Measurements from ENCODE around the gene TNFRSF1B.

Gene TNFRSF1B

DNA sequence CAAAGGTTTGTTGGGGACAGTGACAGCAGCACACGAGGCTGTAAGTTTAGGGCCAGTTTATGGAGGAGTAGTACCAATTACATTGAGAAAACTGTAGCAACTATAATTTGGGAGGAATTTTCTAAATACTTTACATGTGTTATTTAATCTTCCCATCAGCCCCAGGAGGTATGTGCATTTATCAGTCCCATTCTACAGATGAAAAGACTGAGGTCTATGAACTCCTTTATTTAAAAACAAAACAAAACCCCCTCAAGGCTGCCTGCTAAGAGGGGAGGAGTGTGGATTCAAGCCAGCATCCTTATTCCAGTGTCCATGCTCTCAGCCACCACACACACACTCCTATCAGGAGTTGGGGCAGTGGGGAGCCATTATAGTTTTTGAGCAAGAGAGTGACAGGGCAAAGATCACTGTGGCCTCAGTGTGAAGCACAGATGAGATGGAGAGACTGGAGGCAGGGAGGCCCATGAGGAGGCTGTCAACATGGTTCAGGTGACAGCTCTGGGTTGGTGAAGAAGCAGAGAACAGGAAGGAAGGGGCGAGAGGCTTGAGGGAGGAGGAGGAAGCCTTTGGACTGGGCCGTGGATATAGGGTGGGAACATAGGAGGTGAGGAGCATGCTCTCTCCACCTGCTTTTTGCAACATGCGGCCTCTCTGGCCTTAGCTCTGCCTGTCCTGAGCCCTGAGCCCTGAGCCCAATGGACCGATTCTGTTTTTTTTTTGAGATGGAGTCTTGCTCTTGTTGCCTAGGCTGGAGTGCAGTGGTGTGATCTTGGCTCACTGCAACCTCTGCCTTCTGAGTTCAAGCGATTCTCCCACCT, 9.7 kb downstream of the TNFRSF1B start:
- DNase-seq (ENCODE audit: low read depth) = no peak

DNA sequence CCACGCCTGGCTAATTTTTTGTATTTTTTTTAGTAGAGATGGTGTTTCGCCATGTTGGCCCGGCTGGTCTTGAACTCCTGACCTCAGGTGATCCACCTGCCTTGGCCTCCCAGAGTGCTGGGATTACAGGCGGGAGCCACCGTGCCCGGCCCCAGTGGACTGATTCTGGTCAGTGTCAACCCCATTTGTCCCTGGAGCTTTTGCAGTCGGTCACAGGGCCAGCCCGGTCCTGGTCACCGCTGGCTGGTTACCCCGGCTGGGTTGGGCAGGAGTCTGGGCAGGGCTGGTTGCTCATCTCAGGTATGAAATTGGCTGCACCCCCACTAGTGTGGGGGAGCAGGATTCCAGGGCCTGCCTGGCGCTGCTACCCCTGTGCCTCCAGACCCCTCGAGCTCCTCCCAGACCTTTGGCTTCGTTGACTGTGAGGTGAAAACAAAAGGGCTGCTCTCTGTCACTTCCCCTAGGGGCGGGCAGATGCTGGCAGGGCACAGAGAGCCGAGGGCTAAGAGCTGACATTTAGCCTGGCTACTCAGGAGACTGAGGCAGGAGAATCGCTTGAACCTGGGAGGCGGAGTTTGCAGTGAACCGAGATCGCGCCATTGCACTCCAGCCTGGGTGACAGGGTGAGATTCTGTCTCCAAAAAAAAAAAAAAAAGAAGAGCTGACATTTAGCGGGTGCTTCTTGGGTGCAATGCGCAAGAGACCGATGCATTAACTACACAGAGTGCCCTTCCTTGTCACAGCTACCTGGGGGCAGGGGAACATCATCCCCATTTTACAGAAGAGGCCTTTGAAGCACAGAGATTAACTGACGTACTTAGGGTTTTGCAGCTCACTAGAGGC, 10.6 kb downstream of the TNFRSF1B start:
- peak; percentile 28 for DNase-seq (ENCODE audit: low read depth)

DNA sequence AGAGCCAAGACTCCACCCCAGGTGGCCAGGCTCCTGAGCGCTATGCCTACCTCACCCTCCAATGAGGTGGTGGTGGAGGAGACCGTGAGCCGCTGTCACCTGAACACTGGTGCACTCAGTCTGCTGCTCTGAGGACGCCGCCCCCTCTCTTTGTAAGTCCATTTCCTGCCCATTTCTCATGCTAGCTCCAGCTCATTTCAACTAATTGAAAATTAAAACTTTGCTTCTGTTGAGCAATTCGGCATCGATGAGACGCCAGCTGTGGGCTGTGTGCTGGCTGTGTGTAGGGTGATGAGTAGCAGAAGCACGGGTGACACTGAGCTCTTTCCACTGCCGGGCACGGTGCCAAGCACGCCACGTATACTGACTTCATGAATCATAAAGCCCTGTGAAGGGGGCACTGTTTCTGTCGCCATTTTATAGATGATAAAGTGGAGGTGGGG, 11.2 kb downstream of the TNFRSF1B start:
- DNase-seq (ENCODE audit: low read depth) = peak; percentile 91

DNA sequence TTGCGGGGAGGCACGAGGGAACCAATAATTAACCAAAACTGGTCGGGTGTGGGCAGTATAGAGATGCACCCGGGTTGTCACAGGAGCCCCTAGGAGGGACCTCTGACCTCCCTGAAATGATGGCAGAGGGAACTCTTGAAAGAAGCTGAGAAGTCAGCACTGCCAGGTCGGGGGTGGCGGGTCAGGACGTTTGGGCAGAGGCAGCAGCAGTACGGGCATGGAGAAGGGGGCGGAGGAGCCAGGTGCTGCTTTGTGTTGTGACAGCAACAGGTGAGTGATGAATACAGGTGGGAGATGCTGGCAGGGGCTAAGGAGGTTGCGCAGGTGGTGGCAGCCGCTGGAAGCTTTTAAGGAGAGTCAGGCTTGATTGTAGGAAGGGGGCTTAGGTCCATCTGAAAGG, 11.7 kb downstream of the TNFRSF1B start:
- no peak for DNase-seq (ENCODE audit: low read depth)

DNA sequence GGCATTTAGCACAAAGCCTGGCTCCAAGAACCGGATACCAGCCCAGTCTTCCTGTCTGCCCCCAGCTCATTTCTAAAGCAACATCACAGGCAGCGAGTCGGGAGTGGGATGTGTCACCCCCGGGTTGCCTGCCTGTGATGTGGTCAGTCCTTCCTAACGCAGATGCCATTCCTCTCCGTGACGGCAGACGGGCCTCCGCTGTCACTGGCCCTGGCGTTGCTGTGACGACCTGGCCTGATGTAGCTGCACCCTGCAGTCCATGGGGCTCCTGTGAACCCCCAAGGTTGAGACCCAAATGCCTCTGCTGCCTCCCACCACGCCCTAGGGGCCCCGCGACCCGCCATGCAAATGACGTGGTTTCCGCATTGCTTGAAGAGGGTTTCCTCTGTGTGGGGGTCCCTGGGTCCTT, 12.3 kb downstream of the TNFRSF1B start:
- peak; percentile 95 for DNase-seq (ENCODE audit: low read depth)

DNA sequence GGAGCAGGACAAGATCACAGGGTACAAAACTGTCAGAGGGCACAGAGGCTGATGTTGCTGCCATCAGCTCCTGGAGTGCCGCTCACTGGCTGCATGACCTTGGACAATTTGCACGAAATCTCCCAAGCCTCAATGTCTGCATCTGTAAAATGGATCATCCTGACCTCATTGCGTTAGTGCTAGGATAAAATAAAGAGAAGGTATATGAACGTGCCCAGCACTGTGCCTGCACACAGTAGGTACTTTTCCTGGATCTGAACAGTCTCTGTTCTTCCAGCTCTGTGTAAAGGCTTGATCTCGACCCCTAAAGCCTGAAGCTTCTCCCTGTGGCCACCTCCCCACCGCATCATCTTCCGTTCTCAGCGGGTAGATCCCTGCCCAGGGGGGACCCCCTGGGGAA, 12.9 kb downstream of the TNFRSF1B start:
- no peak for DNase-seq (ENCODE audit: low read depth)

DNA sequence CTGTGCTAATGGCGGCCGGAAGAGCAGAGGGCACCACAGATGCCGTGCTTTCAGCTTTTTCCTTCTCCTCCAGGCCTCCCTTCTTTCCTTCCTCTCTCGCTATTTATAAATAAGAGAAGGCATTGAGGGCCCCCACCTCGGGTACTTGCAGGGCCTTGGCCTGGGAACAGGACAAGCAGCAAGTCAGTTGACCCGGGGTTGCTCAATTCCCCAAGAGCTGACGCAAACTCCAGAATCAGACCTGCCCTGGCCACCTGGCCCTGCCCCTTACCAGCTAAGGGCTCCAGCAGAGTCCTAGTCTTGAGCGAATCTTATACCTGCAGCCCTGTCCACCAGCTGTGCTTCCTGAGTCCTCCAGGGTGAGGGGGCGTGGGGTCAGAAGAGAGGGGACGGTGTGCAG, 13.5 kb downstream of the TNFRSF1B start:
- no peak for DNase-seq (ENCODE audit: low read depth)

DNA sequence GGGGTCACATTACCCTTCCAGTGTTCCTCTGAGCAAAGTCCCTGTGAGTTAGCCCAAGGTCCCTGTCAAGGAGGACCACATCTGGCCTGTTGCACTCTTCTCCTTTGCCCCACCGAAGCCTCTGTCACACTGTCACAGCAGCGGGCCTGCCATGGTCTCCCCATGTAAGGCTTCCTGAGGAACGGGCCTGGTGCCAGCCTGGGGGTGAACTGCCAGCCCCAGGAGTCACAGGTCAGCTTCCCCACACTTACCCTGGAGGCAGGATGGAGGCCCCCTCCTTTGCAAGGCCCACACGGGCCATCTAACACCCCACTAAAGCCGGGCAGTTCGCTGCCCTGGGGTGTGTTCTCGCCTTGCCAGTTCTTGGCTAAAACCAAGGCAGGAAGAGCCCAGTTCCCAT, 14.1 kb downstream of the TNFRSF1B start:
- no peak for DNase-seq (ENCODE audit: low read depth)

DNA sequence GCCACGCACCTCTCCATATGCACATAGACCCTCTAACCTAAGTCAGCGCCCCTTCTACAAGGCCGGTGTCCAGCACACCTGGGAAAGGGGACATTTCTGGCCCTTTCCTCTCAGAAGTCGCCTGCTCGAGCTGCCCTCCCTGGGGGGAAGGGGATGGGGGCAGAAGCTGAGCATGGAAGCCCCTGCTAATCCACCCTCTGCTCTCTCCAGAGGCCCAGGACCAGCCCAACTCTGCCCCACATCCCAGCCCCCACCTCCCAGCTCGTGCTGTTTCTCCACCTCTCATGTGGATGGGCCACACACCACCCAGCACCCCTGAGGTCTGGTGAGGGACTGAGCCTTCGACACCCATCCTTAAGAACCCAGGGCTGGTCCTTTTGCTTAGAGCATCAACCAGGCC, 14.8 kb downstream of the TNFRSF1B start:
- DNase-seq (ENCODE audit: low read depth) = no peak

DNA sequence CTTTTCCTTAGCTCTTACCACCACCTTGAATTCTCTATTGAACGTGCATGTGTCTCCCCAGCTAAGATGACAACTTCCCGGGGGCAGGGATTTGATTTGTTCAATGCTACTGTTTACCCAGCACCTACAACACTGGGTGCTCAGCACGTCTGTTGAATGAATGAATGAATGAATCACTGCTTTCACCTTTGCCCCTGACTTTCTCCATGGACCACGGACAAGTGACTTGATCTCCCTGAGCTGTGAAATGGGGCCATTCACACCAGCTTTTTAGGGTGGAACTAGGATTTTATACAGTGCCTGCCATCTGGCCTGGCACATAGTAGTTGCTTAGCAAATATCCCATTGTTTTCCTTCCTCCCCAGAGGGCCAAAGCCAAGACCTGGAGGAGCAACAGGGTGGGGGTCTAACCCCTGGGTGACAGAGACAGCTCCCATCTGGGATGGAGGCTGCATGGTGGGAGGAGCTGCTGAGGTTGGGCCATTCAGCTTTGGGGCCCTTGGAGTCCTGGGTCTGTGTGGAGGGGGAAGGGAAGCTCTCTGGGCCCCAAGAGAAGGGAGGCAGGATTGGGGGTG, 15.7 kb downstream of the TNFRSF1B start:
- no peak for DNase-seq (ENCODE audit: low read depth)

DNA sequence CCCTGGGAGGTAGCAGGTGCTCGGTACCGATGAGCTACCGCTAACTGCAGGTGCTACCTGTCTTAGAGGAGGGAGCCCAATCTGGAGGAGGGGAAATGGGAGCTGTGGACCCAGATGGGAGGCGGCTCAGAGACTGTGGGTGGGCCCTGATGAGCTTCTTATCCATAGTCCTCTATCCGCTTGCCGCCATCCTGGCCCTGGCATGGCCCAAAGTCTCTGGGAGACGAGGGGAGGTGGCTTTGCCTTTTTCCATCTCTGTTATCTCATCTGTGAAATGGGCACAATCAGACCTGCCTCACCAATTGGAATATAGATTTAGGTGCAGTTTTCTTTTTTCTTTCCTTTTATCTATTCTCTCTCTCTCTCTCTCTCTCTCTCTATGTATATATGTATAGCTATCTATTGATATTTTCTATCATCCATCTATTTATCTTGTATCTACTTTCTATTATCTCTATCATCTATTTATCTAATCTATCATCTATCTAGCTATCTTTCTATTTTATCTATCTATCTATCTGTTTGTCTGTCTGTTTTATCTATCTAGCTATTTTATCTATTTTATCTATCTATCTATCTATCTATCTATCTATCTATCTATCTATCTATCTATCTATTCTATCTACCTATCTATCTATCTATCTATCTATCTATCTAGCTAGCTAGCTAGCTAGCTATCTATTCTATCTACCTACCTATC, 16.5 kb downstream of the TNFRSF1B start:
- DNase-seq (ENCODE audit: low read depth) = no peak

DNA sequence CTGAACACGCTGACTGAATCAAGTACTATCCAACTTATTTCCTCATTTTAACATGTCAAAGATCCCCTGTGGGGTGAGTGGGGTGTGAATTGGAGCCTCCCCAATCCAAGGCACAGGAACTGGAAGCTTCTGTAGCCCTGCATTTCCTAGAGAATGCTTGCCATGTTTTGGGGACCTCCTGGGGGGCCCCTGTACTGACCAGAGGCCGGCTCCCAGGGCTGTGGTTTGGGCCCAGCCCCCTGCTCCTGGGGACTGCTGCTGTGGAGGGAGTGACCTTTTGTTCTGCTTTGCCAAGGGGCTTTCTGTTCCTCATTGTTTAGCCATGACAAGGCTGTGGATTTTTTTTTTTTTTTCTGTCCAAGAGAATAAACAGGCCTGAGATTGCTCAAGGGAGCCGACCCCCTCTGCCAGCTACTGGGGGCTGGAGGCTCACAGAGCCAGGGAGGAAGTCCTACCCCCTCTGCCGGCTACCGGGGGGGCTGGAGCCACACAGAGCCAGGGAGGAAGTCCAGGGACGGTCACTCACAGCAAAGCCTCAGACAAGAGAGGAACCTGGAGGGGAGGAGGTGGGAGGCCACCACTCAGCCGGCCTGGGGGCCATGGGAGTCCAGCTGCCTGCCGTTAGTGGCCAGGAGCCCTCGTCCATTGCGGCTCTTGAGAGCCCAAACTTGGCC, 17.4 kb downstream of the TNFRSF1B start:
- no peak for DNase-seq (ENCODE audit: low read depth)

DNA sequence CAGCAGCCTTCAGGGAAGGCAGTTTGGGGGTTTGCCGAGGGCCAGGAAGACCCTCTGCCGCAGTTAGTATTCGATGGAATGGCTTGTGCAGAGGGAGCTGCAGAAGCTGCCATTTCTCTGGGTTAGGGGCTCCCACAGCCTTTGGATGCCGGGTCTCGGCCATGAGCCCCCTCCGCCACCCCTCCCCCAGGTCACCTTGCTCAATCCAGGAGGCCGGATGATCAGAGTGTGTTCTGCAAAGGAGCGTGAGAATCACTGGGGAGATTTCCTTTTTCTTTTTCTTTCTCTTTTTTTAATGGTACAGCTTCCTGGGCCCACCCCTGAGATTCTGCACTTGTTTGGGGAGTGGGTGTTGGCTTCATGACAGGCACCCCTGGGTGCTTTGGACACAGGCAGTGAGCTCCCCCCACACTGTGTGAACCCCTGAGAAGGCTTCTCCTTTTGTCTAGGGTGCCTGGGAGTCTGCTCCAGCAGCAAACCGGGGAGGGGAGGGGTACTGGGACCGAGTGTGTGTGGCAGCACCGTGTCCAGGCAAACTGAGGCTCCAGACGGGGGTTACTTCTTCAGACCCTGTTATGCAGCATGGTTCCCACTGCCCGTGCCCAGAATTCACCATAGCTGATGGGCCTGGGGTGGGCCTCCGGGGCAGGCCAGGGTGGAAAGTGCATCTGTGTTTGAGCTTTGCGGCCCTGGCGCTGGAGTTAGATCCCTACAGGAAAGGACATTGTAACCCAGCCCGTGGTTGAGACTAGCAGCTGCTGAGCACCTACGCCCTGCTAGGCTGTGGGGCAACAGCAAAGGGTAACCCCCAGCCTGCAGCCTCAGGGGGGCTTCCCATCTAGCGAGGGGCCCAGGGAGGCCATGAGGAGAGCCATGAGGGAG, 18.5 kb downstream of the TNFRSF1B start:
- no peak for DNase-seq (ENCODE audit: low read depth)

DNA sequence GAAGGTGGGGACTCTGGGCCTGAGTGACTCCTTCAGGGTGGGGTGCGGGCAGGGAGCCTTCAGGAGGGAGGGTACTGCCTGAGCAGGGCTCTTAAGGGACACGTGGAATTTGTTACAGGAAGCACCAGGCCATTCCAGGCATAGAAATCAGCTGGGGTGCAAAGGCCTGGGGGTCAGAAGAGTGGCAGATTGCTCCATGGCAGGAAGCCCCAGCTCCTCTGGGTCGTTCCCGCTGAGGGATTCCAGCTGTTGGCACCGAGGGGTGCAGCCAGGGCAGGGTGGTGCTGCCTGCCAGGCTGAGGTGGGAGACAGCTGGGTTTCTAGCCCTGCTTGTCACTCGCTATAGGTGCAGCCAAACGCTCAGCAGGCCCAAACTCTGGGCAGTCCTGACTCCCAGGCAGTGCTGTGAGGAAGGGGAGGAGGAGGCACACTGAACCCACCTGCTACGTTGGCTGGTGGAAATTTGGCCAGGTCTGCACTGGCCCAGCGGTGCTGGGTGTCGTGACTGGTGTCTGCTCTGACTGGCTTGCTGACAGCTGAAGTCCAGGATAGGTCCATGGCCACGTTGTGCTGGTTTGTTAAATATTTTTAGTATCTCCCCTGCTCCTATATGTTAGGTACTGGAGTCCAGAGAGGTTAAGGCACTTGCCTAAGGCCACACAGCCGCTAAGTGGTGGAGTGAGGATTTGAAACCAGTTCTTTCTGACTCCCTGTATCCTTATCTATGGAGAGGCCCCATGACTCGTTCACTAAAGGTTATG, 19.3 kb downstream of the TNFRSF1B start:
- DNase-seq (ENCODE audit: low read depth) = no peak

DNA sequence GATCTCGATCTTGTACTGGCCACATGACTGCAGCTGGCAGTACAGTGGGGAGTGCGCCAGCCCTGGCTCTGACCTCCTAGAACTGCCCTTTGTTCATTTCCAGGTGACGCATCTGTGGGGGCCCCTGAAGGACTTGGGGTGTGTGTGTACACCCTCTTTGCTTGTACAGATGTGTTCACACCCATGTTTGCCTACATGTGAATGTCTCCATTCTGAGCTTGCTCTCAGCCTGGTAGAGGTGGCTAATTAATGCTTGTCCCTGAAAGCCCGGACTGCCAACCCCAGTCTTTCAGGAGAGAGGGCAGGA, 19.8 kb downstream of the TNFRSF1B start:
- DNase-seq (ENCODE audit: low read depth) = no peak

DNA sequence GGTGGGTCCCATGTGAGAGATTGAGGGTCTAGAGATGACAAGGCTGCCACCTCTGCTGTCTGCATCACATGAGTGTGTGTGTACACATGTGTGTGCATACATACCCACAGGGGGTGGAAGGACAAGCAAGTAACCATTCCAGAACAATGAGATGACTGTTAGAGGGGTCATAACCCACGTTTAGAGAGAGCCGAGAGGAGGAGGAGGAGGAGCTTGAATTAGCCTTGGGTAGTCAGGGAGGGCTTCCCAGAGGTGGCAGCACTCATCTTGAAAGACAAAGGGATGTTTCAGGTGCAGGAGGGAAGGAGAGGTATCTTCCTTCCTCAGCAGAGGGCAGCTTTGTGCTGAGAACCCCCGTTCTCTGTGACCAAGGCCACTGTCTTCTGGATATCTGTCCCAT, 21.3 kb downstream of the TNFRSF1B start:
- no peak for DNase-seq (ENCODE audit: low read depth)

DNA sequence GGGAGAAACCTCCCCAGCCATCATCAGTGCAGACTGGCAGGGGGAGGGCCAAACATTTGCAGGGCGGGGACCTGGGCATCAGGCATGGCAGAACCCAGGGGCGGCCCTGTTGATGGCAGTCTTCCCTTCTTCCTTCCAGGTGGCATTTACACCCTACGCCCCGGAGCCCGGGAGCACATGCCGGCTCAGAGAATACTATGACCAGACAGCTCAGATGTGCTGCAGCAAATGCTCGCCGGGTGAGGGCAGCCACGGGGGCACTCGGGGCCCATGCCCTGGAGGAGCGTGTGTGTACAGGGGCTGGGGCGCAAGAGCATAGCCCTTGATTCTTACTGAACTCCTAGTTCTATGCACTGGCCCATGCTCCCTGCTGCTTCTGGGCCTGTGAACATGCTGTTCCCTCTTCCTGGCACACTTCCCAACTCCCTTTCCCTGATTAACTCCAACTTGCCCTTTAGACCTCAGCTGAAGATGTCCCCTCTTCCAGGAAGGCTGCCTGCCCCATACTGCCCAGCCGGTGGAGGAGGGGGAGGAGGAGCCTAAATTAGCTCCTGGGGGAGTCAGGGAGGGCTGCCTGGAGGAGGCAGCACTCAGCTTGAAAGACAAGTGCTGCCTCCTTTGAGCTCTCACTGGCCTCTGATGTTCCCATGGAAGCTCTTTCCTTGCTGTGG, 22.0 kb downstream of the TNFRSF1B start:
- no peak for DNase-seq (ENCODE audit: low read depth)

DNA sequence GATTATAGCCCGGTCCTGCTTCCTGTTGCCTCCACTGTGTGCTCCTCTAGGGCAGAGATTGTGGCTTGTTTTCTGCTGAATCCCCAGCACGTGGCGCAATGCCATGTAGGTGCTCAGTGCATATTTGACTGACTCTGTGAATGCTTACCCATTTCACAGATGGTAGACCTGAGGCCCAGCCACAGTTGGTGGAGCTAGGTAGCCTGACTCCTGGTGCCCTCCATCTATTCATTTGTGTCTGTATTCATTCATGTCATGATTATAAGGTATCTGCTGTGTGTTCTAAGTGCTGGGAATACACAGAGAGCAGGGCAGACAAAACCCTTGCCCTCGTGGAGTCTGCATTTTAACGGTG, 22.5 kb downstream of the TNFRSF1B start:
- no peak for DNase-seq (ENCODE audit: low read depth)

DNA sequence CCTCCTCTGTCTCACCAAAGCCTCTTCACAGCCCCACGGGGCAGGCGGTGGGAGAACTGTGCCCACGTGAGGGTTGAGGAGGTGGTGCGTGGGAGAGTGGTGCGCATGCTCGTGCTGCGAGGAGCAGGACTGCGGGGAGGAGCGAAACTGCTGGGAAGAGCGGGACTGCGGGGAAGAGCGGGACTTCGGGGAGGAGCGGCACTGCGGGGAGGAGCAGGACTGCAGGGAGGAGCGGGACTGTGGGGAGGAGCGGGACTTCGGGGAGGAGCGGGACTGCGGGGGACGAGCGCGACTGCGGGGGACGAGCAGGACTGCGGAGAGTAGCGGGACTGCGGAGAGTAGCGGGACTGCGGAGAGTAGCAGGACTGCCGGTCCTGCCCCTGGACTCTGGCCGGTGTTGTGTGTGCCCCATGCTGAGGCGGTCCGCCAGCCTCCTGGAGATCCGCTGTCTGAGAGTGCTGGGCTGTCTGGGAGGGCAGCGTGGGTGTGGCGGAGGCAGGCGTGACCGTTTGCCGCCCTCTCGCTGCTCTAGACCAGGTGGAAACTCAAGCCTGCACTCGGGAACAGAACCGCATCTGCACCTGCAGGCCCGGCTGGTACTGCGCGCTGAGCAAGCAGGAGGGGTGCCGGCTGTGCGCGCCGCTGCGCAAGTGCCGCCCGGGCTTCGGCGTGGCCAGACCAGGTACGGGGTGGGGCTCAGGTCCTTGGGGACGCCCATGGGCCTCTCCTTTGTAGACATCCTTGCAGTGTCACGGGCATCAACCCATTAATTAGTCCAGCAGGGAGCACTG, 24.6 kb downstream of the TNFRSF1B start:
- DNase-seq (ENCODE audit: low read depth) = no peak

All from T-helper 22 cell (primary cell).